Measurements from ENCODE around the gene ENKUR.

- TF ChIP-seq, protein P1, sequence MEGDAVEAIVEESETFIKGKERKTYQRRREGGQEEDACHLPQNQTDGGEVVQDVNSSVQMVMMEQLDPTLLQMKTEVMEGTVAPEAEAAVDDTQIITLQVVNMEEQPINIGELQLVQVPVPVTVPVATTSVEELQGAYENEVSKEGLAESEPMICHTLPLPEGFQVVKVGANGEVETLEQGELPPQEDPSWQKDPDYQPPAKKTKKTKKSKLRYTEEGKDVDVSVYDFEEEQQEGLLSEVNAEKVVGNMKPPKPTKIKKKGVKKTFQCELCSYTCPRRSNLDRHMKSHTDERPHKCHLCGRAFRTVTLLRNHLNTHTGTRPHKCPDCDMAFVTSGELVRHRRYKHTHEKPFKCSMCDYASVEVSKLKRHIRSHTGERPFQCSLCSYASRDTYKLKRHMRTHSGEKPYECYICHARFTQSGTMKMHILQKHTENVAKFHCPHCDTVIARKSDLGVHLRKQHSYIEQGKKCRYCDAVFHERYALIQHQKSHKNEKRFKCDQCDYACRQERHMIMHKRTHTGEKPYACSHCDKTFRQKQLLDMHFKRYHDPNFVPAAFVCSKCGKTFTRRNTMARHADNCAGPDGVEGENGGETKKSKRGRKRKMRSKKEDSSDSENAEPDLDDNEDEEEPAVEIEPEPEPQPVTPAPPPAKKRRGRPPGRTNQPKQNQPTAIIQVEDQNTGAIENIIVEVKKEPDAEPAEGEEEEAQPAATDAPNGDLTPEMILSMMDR (IDR thresholded peaks at IDR 0.05): no peak
- TF ChIP-seq POLR2A (IDR thresholded peaks at IDR 0.05): no peak
Measured at GRCh38 chr10:25064401-25064800, 48.4 kb upstream of the ENKUR start.
